ENCODE data around the gene WNT2. TPM values are rescaled to one million over a fixed set of nuclear protein-coding genes. Genes with fewer than 3 reads are reported as not detected.

The WNT2 gene
- total and polyA plus RNA-seq, 2 donors (not counting 1 experiment from before 2014, with no cell fraction given) = not detected

DNA sequence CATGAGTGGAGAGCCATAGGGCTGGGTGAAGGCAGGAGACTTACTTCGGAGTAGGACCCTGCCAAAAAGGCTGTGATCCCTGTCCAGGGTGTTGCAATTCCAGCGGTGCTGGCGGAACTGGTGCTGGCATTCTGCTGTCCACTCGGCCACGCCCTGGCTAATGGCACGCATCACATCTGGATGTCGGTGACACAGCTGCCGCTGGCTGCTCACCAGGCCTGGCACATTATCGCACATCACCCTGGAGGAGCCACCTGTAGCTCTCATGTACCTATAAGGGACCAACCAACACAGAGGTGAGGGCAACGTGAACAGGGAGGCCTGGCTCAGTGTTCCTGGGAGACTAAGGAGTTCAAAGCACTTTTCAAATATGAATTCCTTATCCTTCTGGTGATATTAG, 2.3 kb downstream of the WNT2 start:
- peaks cover 2% of the 10 kb centered on the region for H3K9me3 Mint-ChIP-seq (ENCODE audit: insufficient read depth)
- H3K4me1 Mint-ChIP-seq = peaks cover 2% of the 10 kb centered on the region
- no peak overlapping the region for H3K4me3 Mint-ChIP-seq
- 94% methylated on average over 9 of the region's 10 CpGs for WGBS (ENCODE audit: insufficient coverage)
- DNase-seq (no peak), ATAC-seq (ENCODE audit: low read depth) (no peak)
- Histone ChIP-seq H3K9me3 (ENCODE audit: control extremely low read depth in 1 of 3, control insufficient read depth in 2 of 3, insufficient read depth in 1 of 3, low read length in 2 of 3) (peaks cover 0 to 12% (median 0%) of the 10 kb centered on the region in 3 donors), H3K4me2 (replicated peaks; ENCODE audit: low read depth, low read length, poor library complexity, severe bottlenecking) (no peak overlapping the region), H3K4me3 (ENCODE audit: control extremely low read depth in 1 of 5, extremely low read depth in 1 of 5, insufficient read depth in 1 of 5, low read depth in 2 of 5, low read length in 4 of 5) (no peak overlapping the region), H3K79me2 (ENCODE audit: control insufficient read depth, insufficient read depth, low read length) (no peaks in the 10 kb centered on the region), H3K4me1 (ENCODE audit: control insufficient read depth in 2 of 2, insufficient read depth in 2 of 2, low read length in 2 of 2) (no peaks in the 10 kb centered on the region), H3K27ac (ENCODE audit: low read length in 2 of 2) (no peak overlapping the region), H3K9ac (ENCODE audit: low read length) (no peak overlapping the region), H3K36me3 (replicated peaks in 1 of 2; ENCODE audit: control extremely low read depth in 1 of 2, control insufficient read depth in 1 of 2, extremely low read depth in 1 of 2, insufficient read depth in 2 of 2, low read length in 1 of 2) (no peaks in the 10 kb centered on the region), H2AFZ (ENCODE audit: insufficient read depth, low read depth, low read length, poor library complexity, severe bottlenecking) (no peak overlapping the region), H4K20me1 (ENCODE audit: control insufficient read depth, insufficient read depth, low read length, poor library complexity, severe bottlenecking) (no peaks in the 10 kb centered on the region), H3K27me3 (replicated peaks in 1 of 4; ENCODE audit: control extremely low read depth in 1 of 4, control insufficient read depth in 3 of 4, insufficient read depth in 4 of 4, low read length in 3 of 4) (peaks cover 0 to 40% (median 14%) of the 10 kb centered on the region in 4 experiments)
- intact Hi-C loops (cut with micrococcal nuclease) = no loop called here
- peaks cover 56% of the 10 kb centered on the region for H3K27me3 Mint-ChIP-seq
- ChIA-PET POLR2A (no interaction called here), CTCF (no interaction called here)
- TF ChIP-seq CTCF (IDR thresholded peaks at IDR 0.05) (no peak), EZH2 (IDR thresholded peaks at IDR 0.05; ENCODE audit: borderline replicate concordance, insufficient read depth, low read depth, low read length, poor library complexity, severe bottlenecking) (no peak)
- H3K27ac Mint-ChIP-seq = no peak overlapping the region

DNA sequence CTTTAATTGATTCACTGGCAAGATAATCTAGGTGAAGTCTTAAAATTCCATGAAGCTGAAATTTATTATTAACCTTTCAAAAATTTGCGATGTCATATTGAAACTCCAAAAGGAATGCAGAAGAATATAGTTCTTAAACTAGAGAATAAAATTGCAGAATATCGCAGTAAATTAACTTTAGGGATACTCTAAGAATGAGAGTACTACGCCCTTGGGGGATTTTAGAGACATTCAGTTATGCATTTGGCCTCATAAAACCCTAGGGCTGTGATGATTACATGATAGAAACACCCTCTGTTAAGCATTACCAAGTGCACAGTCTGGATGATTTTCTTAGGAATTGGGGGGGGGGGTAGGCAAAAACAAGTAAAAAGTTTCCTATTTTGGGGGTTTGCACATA, 3.7 kb downstream of the WNT2 start:
- peaks cover 47% of the 10 kb centered on the region for H3K27me3 Mint-ChIP-seq

More for the DNA sequence above, 3.7 kb downstream of the WNT2 start:
- H3K9ac ChIP-seq (ENCODE audit: low read length) = no peak overlapping the region
- no peaks in the 10 kb centered on the region for H3K4me1 ChIP-seq (ENCODE audit: control insufficient read depth in 2 of 2, insufficient read depth in 2 of 2, low read length in 2 of 2)
- ChIA-PET CTCF (no interaction called here), POLR2A (no interaction called here)
- H3K27ac Mint-ChIP-seq = no peak overlapping the region
- peaks cover 0 to 10% (median 0%) of the 10 kb centered on the region in 3 donors for H3K9me3 ChIP-seq (ENCODE audit: control extremely low read depth in 1 of 3, control insufficient read depth in 2 of 3, insufficient read depth in 1 of 3, low read length in 2 of 3)
- no CpG with 5 or more reads among the region's 3 CpGs for WGBS (ENCODE audit: insufficient coverage)
- H4K20me1 ChIP-seq (ENCODE audit: control insufficient read depth, insufficient read depth, low read length, poor library complexity, severe bottlenecking) = no peaks in the 10 kb centered on the region
- peaks cover 2% of the 10 kb centered on the region for H3K9me3 Mint-ChIP-seq (ENCODE audit: insufficient read depth)
- no peak for ATAC-seq (ENCODE audit: low read depth)
- no peak overlapping the region for H3K4me3 ChIP-seq (ENCODE audit: control extremely low read depth in 1 of 5, extremely low read depth in 1 of 5, insufficient read depth in 1 of 5, low read depth in 2 of 5, low read length in 4 of 5)
- no peaks in the 10 kb centered on the region for H3K79me2 ChIP-seq (ENCODE audit: control insufficient read depth, insufficient read depth, low read length)
- H3K4me2 ChIP-seq (replicated peaks; ENCODE audit: low read depth, low read length, poor library complexity, severe bottlenecking) = no peak overlapping the region
- H3K27me3 ChIP-seq (replicated peaks in 1 of 4; ENCODE audit: control extremely low read depth in 1 of 4, control insufficient read depth in 3 of 4, insufficient read depth in 4 of 4, low read length in 3 of 4) = peaks cover 0 to 30% (median 9%) of the 10 kb centered on the region in 4 experiments
- H3K4me3 Mint-ChIP-seq = no peak overlapping the region
- no peak overlapping the region for H2AFZ ChIP-seq (ENCODE audit: insufficient read depth, low read depth, low read length, poor library complexity, severe bottlenecking)
- H3K36me3 ChIP-seq (replicated peaks in 1 of 2; ENCODE audit: control extremely low read depth in 1 of 2, control insufficient read depth in 1 of 2, extremely low read depth in 1 of 2, insufficient read depth in 2 of 2, low read length in 1 of 2) = no peaks in the 10 kb centered on the region
- TF ChIP-seq CTCF (IDR thresholded peaks at IDR 0.05) (no peak), EZH2 (IDR thresholded peaks at IDR 0.05; ENCODE audit: borderline replicate concordance, insufficient read depth, low read depth, low read length, poor library complexity, severe bottlenecking) (no peak)
- no peak for DNase-seq
- intact Hi-C loops (cut with micrococcal nuclease) = no loop called here
- peaks cover 2% of the 10 kb centered on the region for H3K4me1 Mint-ChIP-seq
- no peak overlapping the region for H3K27ac ChIP-seq (ENCODE audit: low read length in 2 of 2)
